ENCODE results near the gene ZNF267. TPM values are rescaled to one million over a fixed set of nuclear protein-coding genes. Genes with fewer than 3 reads are reported as not detected.
"Not testable (repeated sequence)": the region's sequence is repeated elsewhere in the genome, so short reads cannot be mapped to it uniquely, and the experiment has no call there.

The ZNF267 gene
- 11.4 and 23.2 TPM in 2 replicates for total RNA-seq (2014; rRNA removed; shearing (Covaris generic))

DNA sequence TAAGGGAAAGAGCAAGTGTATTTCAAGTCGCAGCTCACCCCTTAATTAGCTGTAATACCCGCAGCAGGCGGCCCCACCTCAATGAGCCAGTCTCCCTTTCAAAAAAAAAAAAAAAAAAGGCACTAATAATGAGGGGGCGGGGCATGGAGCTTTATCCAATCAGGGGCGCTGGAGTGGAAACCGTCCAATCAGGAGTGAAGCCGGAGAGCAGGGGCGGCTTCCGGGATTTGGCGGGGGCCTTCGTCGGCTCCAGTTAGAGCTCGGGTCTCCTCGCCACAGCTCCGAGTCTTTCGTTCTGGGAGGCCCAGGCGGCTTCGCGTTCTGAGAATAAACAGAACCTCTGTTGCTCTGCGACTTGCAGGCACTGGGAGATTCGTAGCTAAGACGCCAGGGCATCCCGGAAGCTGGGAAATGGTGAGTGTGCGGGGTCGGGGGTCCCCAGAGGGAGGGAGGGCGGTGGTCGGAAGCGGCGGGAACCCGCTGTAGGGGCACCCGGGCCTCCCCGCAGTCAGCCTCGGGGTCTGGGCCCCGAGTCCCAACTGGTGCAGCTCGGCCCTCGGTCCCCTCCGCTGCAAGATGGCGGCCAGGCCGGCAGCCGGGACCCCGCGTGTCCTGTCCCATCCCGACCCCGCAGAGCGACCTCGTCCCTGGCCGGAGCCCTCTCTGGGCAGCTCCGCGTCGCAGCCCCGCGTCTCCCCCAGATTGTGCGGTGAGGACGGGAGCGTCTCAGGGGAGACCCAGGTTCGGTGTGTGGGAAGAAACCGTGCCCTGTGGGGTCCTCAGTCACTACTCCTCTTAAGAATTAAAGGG is at the start of gene ZNF267:
ZNF267 (plus strand) TSS at position 252 of the 810 bp plus-strand sequence; CDS start at position 412, 160 bp downstream.
- DNase-seq (ENCODE audit: low read depth): peak; percentile 94

DNA sequence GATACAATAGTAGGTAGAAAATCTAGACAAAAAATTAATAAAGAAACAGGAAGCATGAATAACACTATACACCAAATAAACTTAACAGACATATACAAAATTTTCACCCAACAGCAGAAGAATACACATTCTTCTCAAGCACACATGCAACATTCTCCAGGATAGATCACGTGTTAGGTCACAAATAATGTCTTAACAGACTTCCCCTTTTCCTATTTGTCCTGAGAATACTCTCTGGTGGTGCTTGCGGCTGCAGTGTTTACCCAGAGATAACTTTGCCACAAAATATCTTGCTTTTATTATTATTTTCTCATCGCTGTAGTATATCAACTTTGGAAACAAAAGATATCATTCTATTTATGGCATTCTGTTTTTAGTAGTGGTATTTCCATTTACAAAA is 40.6 kb upstream of the ZNF267 start:
- no peak for DNase-seq (ENCODE audit: low read depth)

DNA sequence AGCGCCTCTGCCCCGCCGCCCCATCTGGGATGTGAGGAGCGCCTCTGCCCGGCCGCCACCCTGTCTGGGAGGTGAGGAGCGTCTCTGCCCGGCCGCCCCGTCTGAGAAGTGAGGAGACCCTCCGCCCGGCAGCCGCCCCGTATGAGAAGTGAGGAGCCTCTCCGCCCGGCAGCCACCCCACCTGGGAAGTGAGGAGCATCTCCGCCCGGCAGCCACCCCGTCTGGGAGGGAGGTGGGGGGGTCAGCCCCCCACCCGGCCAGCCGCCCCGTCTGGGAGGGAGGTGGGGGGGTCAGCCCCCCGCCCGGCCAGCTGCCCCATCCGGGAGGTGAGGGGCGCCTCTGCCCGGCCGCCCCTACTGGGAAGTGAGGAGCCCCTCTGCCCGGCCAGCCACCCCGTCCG is 37.2 kb upstream of the ZNF267 start:
- DNase-seq (ENCODE audit: low read depth): not testable (repeated sequence)

DNA sequence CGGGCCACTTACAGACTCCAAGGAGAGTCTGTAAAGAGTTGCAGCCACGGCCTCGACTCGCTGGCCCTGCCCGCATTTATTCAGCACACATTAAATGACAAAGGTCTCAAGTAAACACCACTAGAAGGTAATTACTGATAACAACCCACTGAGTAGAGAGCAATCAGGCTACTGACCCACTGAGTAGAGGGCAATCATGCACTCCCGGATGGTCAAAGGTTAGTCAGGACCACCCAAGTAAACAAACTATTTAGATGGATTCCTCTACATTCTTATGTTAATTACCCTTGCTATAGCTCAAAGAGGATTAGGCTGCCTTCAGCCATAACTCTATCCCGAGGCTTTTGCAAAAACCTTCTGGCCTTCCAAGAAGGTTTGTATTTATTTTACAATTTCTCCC is 30.7 kb upstream of the ZNF267 start:
- no peak for DNase-seq (ENCODE audit: low read depth)

DNA sequence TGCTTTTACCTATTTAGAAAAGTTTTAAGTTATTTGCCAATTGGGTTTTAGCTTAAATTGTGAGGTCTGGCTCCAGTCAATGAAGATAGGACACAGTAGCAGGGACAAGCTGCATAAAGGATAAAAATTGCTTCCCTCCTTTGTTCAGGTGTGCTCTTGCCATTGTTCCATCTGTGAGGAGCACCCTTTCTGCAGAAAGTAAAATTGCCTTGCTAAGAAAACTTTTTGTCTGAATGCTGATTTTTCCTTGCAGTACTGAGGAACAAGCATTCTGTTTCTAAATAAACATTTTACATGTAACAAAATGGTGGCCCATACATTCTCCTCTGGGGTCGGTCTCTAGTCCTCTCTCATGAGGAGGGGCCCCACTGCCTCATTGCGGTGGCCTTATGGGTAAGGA is 25.0 kb upstream of the ZNF267 start:
- not testable (repeated sequence) for DNase-seq (ENCODE audit: low read depth)

DNA sequence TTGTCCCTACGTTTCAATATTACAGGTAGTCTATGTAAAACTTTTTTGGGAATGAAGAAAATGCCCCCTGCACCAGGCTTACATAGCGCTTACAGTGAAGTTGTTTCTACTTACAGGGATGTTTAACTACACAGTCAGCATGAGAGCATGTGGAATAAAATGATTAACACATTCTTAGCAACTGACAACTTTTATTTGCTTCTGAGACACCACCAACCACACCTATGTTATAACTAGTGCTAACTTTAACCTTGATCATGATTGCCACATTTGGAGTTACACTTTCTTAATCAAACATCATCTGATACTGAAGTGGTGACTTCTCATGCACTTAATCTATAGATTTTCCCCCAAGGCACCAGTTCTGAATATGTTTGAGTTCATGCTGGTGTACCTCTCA is 20.3 kb upstream of the ZNF267 start:
- DNase-seq (ENCODE audit: low read depth): no peak

DNA sequence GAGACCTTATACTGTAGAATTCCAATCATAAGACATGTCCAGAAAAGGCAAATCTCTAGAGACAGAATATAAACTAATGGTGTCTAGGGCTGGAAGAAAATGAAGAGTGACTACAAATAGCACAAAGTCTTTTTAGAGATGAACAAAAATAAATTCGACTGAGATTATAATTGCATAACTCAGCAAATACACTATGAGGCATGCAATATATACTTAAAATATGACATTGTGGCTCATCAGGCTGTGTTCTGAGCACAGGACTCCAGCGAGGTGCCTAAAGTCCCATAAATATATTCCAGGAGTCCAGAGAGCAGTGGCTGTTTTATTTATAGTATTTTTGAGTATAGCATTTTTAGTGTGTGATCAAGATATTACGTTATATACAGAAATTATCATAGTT is 13.1 kb upstream of the ZNF267 start:
- no peak for DNase-seq (ENCODE audit: low read depth)

DNA sequence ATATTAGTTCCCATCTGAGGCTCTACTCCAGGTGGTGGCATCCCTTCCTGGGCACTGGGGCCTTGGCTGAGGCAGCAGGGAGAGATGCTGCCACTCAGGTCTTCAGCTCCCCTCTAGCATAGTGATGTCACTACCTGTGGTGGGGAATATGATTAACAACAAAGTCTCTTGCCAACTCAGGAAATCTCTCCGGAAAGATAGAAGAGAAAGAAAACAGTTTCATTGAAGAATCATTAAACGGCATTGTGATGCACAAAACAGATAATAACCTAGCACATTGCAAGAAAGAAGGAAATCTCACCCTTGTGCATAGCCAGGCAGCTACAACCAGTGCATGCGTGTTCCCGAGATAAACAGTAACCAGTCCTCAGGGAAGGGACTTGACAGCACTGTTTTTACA is 12.2 kb upstream of the ZNF267 start:
- DNase-seq (ENCODE audit: low read depth): no peak

DNA sequence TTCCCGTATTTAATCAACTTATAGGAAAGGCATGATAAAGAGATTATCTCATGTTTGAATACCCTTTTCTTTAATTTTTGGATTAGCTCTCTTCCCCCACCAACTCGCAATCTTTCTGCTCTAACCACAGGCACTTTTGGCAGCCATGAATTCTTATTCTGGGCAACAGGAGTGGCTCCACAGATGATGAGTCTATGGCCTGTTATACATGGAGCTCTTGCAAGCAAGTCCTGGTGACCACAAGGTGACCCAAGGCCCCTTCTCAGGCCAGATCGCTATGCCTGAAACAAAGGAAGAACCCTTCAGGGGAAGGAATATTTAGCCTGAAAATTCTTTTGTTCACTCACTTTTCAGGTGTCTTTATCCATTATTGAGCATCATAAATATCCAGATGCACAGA is 10.8 kb upstream of the ZNF267 start:
- no peak for DNase-seq (ENCODE audit: low read depth)

DNA sequence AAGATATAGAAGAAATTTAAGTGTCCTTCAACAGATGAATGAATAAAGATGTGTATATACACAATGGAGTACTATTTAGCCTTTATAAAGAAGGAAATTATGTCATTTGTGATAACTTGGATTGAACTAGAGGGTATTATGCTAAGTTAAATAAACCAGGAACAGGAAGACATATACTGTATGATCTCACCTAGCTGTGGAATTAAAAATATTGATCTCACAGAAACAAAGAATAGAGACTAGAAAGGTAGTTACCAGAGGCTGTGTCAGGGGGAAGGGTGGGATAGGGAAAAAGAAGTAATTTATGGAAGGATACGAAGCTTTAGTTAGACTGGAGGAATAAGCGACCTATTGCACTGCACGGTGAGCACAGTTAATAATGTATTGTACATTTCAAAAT is 5.4 kb upstream of the ZNF267 start:
- no peak for DNase-seq (ENCODE audit: low read depth)

DNA sequence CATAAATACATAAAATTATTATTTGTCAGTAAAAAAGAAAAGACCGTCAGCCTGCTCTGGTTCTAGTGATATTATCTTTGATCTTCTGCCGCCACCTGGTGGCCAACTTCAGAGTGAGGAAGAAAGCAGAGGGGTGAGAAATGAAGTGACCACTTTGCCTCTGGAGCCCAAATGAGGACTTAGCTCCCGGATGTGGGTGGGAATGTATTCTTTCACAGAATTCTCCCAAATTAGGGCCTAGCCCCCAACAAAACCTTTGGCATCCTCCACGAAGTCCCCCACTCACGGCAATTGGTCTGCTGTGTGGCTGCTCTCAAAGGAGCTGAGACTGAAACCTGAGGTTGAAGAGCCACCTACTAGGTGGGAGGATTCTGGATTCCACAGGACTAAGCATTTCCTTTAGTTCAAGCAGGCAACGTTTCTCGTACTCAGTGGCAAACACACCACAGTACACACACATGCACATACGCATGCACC is 4.9 kb upstream of the ZNF267 start:
- peak; percentile 70 for DNase-seq (ENCODE audit: low read depth)

DNA sequence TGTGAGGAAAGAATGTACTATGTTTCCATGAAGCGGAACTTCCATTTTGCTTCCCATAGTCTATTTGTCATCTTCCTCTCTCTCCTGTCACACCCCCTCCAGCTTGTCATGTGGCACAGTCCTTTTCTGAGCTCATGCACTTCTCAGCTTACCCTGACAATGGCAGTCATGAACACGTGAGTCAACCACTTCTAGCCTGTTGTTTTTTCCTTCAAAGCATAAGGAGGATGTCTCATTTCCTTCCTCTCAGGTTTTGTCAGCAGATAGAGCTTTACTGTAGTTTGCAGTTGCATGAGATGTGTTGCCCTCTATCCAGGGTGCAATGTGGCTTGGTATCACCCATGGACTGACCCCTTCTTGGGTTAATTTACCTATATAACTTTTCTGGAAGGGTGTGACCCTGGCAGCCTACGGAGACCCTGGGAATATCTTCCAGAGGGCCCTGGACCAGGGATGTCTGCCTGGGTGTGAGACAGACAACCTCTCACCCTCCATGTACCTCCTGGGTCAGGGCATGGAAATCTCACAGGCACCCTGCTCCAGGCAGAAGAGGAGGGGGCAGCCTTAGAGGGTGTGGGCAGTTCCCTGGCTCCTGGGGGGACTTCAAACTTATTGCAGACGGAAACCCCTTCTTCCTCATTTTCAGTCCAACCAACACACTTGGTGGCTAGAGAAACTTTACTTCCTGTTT is 4.0 kb upstream of the ZNF267 start:
- DNase-seq (ENCODE audit: low read depth): peak; percentile 87

DNA sequence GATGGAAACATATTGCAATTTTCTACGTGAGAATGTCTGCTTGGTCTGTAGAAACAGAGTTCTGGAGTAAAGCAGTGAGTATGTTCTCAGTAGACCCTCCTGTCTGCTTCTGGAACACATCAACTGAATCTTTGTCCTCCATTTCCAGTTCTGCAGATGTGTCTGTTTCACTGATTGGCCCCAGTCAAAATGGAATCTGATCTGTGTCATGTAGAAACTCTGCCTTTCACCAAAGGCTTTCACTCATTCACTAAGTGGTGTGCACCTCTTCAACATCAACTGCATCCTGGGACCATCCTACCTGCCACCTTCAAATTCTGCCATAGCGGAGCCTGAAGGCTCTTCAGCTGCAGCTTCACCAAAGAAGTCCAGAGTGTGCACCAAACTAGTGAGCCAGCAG is 2.8 kb upstream of the ZNF267 start:
- DNase-seq (ENCODE audit: low read depth): no peak

DNA sequence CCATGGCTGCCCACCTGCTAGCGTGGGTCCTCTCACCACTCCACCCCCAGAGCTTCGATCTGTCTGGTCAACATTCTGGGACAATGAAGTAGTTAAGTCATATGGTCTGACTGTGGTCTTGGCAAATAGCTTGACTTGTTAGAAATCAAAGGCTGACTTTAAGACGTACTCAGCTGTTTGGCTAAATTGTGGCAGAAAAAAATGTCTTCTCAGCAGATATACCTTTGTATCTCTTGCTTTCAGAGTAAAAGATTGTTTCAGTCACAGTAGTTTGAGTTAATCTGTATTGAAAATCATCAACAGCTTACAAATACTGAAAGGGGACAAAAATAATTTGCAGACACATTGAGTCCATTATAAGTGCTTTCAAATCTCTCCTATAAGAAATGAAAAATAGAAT is 2.1 kb upstream of the ZNF267 start:
- no peak for DNase-seq (ENCODE audit: low read depth)

DNA sequence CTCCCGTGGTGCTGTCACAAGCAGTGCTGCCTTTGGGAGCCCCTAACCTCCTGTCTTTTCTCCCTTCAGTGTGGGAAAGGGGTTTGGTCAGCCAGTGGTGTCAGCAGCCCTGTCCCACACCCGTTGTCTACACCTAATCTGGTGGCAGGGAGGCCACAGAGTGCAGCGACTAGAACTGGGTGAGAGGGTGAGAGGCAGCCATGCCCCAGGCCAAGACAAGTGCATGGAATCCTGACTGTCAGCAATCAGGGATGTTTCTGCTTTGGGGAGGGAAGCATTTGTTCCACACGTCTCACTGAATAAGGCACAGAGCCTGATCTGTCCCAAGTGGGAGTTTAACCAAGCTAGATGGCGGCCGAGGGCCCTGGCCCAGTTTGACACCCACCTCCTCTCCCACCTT is 1.4 kb upstream of the ZNF267 start:
- no peak for DNase-seq (ENCODE audit: low read depth)

DNA sequence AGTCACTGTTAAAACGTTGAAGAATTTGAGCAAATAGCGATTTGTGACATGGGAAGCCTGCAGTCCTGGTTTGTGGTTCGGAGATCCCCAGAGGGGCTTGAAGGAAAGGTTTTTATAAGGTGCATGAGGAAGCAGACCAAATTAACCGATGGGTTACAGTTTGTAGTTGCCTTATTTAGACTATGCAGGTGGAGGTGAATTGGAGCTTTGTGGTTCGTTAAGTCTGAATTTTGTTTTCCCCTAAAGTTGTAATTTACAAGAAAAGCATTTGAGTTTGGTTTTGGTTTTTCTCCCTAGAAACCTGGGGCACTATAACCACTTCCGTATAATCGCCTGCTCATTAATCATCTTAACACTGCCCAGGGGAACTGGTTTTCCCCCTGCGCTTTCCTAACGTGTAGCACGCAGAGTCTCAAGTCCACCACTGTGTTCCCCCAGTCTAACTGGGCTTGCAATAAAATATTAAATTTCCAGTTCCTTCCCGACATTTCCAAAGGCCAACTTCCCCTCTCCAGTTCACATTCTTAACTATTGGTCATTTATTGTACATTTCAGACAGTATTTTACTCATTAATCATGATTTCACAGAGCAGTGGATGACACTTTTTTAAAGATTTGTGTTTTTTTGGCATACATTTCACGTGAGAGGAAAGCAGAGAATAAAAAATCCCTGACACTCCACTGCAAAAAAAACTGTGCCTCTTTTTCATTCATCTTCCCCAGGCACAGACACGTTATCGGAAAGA is 932 bp downstream of the ZNF267 start:
- peak; percentile 78 for DNase-seq (ENCODE audit: low read depth)

DNA sequence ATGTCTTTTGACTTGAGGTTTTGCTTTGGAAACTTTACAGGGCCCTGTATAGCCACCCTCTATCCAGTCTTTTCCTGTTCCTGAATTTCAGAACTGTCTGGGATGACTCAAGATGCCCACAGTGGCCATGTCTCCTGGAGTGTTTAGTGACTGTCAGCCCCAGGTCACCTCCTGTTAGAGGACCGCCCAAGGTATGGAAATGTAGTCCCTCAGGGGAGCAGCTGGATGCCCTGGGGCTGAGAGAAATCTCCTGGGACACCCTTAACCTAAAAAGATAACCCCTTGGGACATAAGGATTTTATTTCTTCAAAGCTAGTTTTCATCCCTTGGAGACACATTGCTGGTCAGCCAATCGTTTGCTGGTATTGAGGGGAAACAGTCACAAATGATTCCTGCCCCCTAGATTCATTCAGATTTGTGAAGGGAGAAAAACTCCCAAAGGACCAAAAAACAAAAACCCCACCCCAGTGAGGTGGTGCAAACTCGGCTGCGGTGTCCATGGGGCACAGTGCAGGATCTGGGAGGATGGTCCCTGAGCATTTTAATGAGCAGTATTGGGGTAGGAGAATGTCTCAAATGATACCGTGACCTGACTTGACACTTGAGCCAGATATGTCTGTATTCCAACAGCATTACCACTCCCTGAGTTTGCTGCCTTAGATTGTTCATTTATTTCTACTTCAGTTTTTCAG is 1.7 kb downstream of the ZNF267 start:
- peak; percentile 79 for DNase-seq (ENCODE audit: low read depth)

DNA sequence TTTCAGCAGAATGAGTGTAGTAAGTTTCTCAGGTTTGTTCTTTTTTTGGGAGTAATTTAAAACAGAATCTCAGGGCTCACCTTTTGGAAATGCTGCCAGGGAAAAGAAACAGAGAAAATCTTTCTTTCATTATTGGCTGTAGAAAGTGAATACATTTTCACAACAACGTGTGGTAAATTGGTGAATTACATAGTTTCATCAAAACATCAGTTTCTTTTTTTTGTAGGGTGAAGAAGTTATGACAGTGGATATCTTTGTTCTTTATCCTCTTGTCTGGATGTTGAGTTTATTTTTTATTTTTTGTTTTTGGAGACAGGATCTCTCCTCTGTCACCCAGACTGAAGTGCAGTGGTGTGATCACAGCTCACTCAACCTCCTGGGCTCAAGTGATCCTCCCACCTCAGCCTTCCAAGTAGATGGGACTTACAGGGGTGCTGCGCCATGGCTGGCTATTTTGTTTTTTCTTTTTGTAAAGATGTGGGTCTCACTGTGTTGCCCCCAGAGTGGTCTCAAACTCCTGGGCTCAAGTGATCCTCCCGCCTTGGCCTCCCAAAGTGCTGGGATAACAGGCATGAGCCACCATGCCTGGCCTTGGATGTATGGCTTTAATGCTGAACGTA is 2.4 kb downstream of the ZNF267 start:
- no peak for DNase-seq (ENCODE audit: low read depth)

DNA sequence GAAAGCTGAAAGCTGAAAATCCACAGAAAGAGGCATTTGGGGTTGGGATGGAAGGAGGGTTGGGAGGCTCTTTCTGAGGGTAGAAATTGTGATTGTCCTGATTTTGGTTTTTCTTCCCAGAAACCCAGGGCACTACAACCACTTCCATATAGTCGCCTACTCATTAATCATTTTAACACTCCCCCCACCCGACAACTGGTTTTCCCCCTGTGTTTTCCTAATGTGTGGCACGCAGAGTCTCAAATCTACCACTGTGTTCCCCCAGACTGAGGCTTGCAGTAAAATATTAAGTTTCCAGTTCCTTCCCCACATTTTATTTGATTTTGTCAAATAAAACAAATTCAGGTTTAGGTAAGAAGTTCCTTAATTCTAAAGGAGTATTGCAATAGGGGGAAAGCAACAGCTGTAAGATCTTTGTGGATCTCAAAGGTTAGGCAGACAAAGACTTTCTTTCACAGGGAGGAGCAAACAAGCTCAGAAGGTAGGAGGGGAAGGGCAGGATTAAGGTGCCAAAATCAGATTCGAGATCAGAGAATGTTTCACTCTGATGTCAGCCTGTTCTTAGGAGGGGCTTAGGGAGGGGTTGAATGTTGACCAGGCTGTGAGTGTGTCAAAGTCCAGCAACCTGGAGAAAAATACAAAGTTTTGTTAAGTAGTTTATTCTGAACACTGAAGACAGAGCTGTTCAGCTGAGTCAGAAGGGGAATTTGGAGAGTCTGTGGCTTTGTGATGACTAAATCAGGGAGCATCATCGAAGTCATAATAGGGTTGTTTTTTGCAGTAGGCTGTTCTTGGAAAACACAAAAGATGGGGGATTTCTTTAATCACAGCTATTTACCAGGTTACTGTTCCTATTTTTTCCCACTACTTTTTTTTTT is 3.6 kb downstream of the ZNF267 start:
- DNase-seq (ENCODE audit: low read depth): peak; percentile 94

DNA sequence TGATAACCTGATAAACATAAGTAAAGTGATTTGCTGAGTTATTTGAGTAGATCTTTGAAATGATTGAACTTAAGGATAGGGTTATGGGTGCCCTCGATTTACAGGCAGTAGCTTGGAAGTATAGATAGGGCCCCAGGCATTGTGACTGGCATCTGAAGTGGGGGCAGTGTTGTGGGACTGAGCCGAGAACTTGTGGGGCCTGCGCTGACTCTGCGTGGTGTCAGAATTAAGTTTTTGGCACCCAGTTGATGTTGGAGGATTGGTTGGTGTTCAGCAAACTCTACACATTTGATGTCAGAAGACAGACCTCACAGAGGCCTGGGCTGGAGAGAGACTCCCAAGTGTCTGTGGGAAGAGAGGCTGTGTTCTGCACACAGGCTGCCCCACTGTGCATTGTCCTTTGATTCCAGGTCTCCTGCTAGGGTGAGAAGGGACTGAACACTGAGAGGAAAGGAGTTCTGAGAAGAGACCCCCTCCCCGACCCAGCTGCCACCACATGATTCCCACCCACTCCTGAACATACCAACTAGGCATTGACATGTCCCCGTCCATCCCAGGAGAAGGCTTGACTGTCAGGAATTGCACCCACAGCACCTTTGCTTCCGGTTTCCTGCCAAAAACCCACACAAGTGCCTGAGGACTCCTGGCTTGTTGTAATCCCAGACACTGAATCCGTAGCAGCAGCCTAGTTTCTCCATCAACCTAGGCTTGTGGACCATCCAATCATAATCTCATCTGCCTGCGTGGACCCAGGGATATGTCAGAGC is 4.5 kb downstream of the ZNF267 start:
- no peak for DNase-seq (ENCODE audit: low read depth)
